HG02678 (cell line): ENCODE data around the gene TNFAIP3.
"Not testable (repeated sequence)": the region's sequence is repeated elsewhere in the genome, so short reads cannot be mapped to it uniquely, and the experiment has no call there.

Experiments used
- ATAC-seq: cut with Tn5 transposase; IDR thresholded peaks from one replicate; pipeline ENCODE4 v1.9.1; 2021; ENCODE audit warnings: mild to moderate bottlenecking, moderate library complexity; ENCODE audit not compliant: unreplicated experiment

The TNFAIP3 gene

GRCh38 chr6:137866914-137867684 lies at the start of gene TNFAIP3:
TNFAIP3 (plus strand) TSS chr6:137867259; CDS start chr6:137871228, 3,969 bp downstream.
- ATAC-seq, result peak; percentile 68

- ATAC-seq, result no peak
Measured at GRCh38 chr6:137818440-137818839, 48.6 kb upstream of the TNFAIP3 start.

GRCh38 chr6:137819740-137820139 lies 47.3 kb upstream of the TNFAIP3 start:
- ATAC-seq, result peak; percentile 47

- ATAC-seq, result no peak
Measured at GRCh38 chr6:137820425-137820824, 46.6 kb upstream of the TNFAIP3 start.

GRCh38 chr6:137820952-137821351 lies 46.1 kb upstream of the TNFAIP3 start:
- ATAC-seq, result no peak

- no peak for ATAC-seq
Measured at GRCh38 chr6:137821491-137821890, 45.6 kb upstream of the TNFAIP3 start.

GRCh38 chr6:137823826-137824555 lies 43.1 kb upstream of the TNFAIP3 start:
- ATAC-seq, result no peak

GRCh38 chr6:137824556-137824879 lies 42.5 kb upstream of the TNFAIP3 start:
- no peak for ATAC-seq

- no peak for ATAC-seq
Measured at GRCh38 chr6:137824896-137825295, 42.2 kb upstream of the TNFAIP3 start.

GRCh38 chr6:137827411-137827940 lies 39.6 kb upstream of the TNFAIP3 start:
- ATAC-seq, result no peak

- ATAC-seq, result peak; percentile 57
Measured at GRCh38 chr6:137827977-137828810, 38.9 kb upstream of the TNFAIP3 start.

GRCh38 chr6:137829641-137830083 lies 37.4 kb upstream of the TNFAIP3 start:
- ATAC-seq, result no peak

GRCh38 chr6:137830511-137830911 lies 36.5 kb upstream of the TNFAIP3 start:
- no peak for ATAC-seq

- ATAC-seq, result no peak
Measured at GRCh38 chr6:137832110-137832509, 34.9 kb upstream of the TNFAIP3 start.

GRCh38 chr6:137834508-137834907 lies 32.6 kb upstream of the TNFAIP3 start:
- no peak for ATAC-seq

- no peak for ATAC-seq
Measured at GRCh38 chr6:137836788-137837187, 30.3 kb upstream of the TNFAIP3 start.

- not testable (repeated sequence) for ATAC-seq
Measured at GRCh38 chr6:137838090-137838489, 29.0 kb upstream of the TNFAIP3 start.

- ATAC-seq, result not testable (repeated sequence)
Measured at GRCh38 chr6:137838597-137838996, 28.5 kb upstream of the TNFAIP3 start.

GRCh38 chr6:137839076-137839475 lies 28.0 kb upstream of the TNFAIP3 start:
- ATAC-seq, result no peak

- no peak for ATAC-seq
Measured at GRCh38 chr6:137840252-137840651, 26.8 kb upstream of the TNFAIP3 start.

GRCh38 chr6:137843211-137843610 lies 23.8 kb upstream of the TNFAIP3 start:
- no peak for ATAC-seq
